ENCODE data around the gene KLHL30. TPM values are rescaled to one million over a fixed set of nuclear protein-coding genes. Genes with fewer than 3 reads are reported as not detected.
A peak's percentile ranks its signal among the peaks of the same experiment; 100 is the strongest.
"Not testable (repeated sequence)": the region's sequence is repeated elsewhere in the genome, so short reads cannot be mapped to it uniquely, and the experiment has no call there.

The KLHL30 gene
- total RNA-seq, 1 donor from 2014 or later = 18.3 TPM

- Histone ChIP-seq H3K9me3 (ENCODE audit: control insufficient read depth in 3 of 3, low read length in 3 of 3) (no peaks in the 10 kb centered on the region), H3K27me3 (ENCODE audit: control insufficient read depth in 3 of 3, insufficient read depth in 3 of 3, low read length in 3 of 3) (peaks cover 0 to 2% (median 2%) of the 10 kb centered on the region in 3 donors), H3K36me3 (ENCODE audit: control insufficient read depth in 3 of 3, insufficient read depth in 3 of 3, low read length in 3 of 3) (peaks cover 41 to 55% (median 53%) of the 10 kb centered on the region in 3 donors), H3K4me3 (ENCODE audit: low read length in 3 of 3) (no peak overlapping the region), H3K9ac (ENCODE audit: low read depth in 1 of 3, low read length in 3 of 3) (no peak overlapping the region), H3K4me1 (ENCODE audit: control insufficient read depth in 3 of 3, insufficient read depth in 3 of 3, low read length in 3 of 3) (peaks cover 20 to 29% (median 26%) of the 10 kb centered on the region in 3 donors), H3K27ac (ENCODE audit: low read depth, low read length) (peak overlapping the region; percentile 7)
Measured at GRCh38 chr2:238169048-238169707, 30.7 kb downstream of the KLHL30 start.

GRCh38 chr2:238169708-238170251 lies 31.3 kb downstream of the KLHL30 start:
- Histone ChIP-seq H3K27me3 (ENCODE audit: control insufficient read depth in 3 of 3, insufficient read depth in 3 of 3, low read length in 3 of 3) (no peaks in the 10 kb centered on the region), H3K36me3 (ENCODE audit: control insufficient read depth in 3 of 3, insufficient read depth in 3 of 3, low read length in 3 of 3) (peaks cover 47 to 60% (median 59%) of the 10 kb centered on the region in 3 donors), H3K4me3 (ENCODE audit: low read length in 3 of 3) (no peak overlapping the region), H3K4me1 (ENCODE audit: control insufficient read depth in 3 of 3, insufficient read depth in 3 of 3, low read length in 3 of 3) (peaks cover 20 to 29% (median 26%) of the 10 kb centered on the region in 3 donors), H3K9ac (ENCODE audit: low read depth in 1 of 3, low read length in 3 of 3) (peak overlapping the region in 1 of 3 donors; percentile 57), H3K27ac (ENCODE audit: low read depth, low read length) (peak overlapping the region; percentile 7), H3K9me3 (ENCODE audit: control insufficient read depth in 3 of 3, low read length in 3 of 3) (no peaks in the 10 kb centered on the region)

GRCh38 chr2:238170386-238171071 lies 32.1 kb downstream of the KLHL30 start:
- Histone ChIP-seq H3K9ac (ENCODE audit: low read depth in 1 of 3, low read length in 3 of 3) (no peak overlapping the region), H3K27me3 (ENCODE audit: control insufficient read depth in 3 of 3, insufficient read depth in 3 of 3, low read length in 3 of 3) (no peaks in the 10 kb centered on the region), H3K4me3 (ENCODE audit: low read length in 3 of 3) (no peak overlapping the region), H3K9me3 (ENCODE audit: control insufficient read depth in 3 of 3, low read length in 3 of 3) (no peaks in the 10 kb centered on the region), H3K4me1 (ENCODE audit: control insufficient read depth in 3 of 3, insufficient read depth in 3 of 3, low read length in 3 of 3) (peaks cover 19 to 29% (median 26%) of the 10 kb centered on the region in 3 donors), H3K36me3 (ENCODE audit: control insufficient read depth in 3 of 3, insufficient read depth in 3 of 3, low read length in 3 of 3) (peaks cover 48 to 66% (median 63%) of the 10 kb centered on the region in 3 donors), H3K27ac (ENCODE audit: low read depth, low read length) (no peak overlapping the region)

- peaks cover 48 to 66% (median 66%) of the 10 kb centered on the region in 3 donors for H3K36me3 ChIP-seq (ENCODE audit: control insufficient read depth in 3 of 3, insufficient read depth in 3 of 3, low read length in 3 of 3)
- not testable (repeated sequence) for H3K9ac ChIP-seq (ENCODE audit: low read depth in 1 of 3, low read length in 3 of 3); H3K27ac ChIP-seq (ENCODE audit: low read depth, low read length); H3K4me3 ChIP-seq (ENCODE audit: low read length in 3 of 3); H3K9me3 ChIP-seq (ENCODE audit: control insufficient read depth in 3 of 3, low read length in 3 of 3); H3K27me3 ChIP-seq (ENCODE audit: control insufficient read depth in 3 of 3, insufficient read depth in 3 of 3, low read length in 3 of 3)
- peaks cover 14 to 26% (median 25%) of the 10 kb centered on the region in 3 donors for H3K4me1 ChIP-seq (ENCODE audit: control insufficient read depth in 3 of 3, insufficient read depth in 3 of 3, low read length in 3 of 3)
Measured at GRCh38 chr2:238171072-238171431, 32.6 kb downstream of the KLHL30 start.

- Histone ChIP-seq H3K27ac (ENCODE audit: low read depth, low read length) (no peak overlapping the region), H3K36me3 (ENCODE audit: control insufficient read depth in 3 of 3, insufficient read depth in 3 of 3, low read length in 3 of 3) (peaks cover 50 to 70% (median 68%) of the 10 kb centered on the region in 3 donors), H3K4me1 (ENCODE audit: control insufficient read depth in 3 of 3, insufficient read depth in 3 of 3, low read length in 3 of 3) (peaks cover 8 to 20% (median 18%) of the 10 kb centered on the region in 3 donors), H3K9ac (ENCODE audit: low read depth in 1 of 3, low read length in 3 of 3) (no peak overlapping the region), H3K9me3 (ENCODE audit: control insufficient read depth in 3 of 3, low read length in 3 of 3) (no peaks in the 10 kb centered on the region), H3K27me3 (ENCODE audit: control insufficient read depth in 3 of 3, insufficient read depth in 3 of 3, low read length in 3 of 3) (no peaks in the 10 kb centered on the region), H3K4me3 (ENCODE audit: low read length in 3 of 3) (no peak overlapping the region)
Measured at GRCh38 chr2:238171575-238172187, 33.2 kb downstream of the KLHL30 start.

GRCh38 chr2:238172439-238172838 lies 34.0 kb downstream of the KLHL30 start:
- Histone ChIP-seq H3K4me1 (ENCODE audit: control insufficient read depth in 3 of 3, insufficient read depth in 3 of 3, low read length in 3 of 3) (peaks cover 4 to 13% (median 11%) of the 10 kb centered on the region in 3 donors), H3K4me3 (ENCODE audit: low read length in 3 of 3) (no peak overlapping the region), H3K9ac (ENCODE audit: low read depth in 1 of 3, low read length in 3 of 3) (no peak overlapping the region), H3K27me3 (ENCODE audit: control insufficient read depth in 3 of 3, insufficient read depth in 3 of 3, low read length in 3 of 3) (no peaks in the 10 kb centered on the region), H3K36me3 (ENCODE audit: control insufficient read depth in 3 of 3, insufficient read depth in 3 of 3, low read length in 3 of 3) (peaks cover 50 to 74% (median 71%) of the 10 kb centered on the region in 3 donors), H3K9me3 (ENCODE audit: control insufficient read depth in 3 of 3, low read length in 3 of 3) (no peaks in the 10 kb centered on the region), H3K27ac (ENCODE audit: low read depth, low read length) (no peak overlapping the region)

GRCh38 chr2:238173692-238174091 lies 35.2 kb downstream of the KLHL30 start:
- no peaks in the 10 kb centered on the region for H3K27me3 ChIP-seq (ENCODE audit: control insufficient read depth in 3 of 3, insufficient read depth in 3 of 3, low read length in 3 of 3)
- H3K9me3 ChIP-seq (ENCODE audit: control insufficient read depth in 3 of 3, low read length in 3 of 3) = no peaks in the 10 kb centered on the region
- H3K36me3 ChIP-seq (ENCODE audit: control insufficient read depth in 3 of 3, insufficient read depth in 3 of 3, low read length in 3 of 3) = peaks cover 53 to 74% (median 73%) of the 10 kb centered on the region in 3 donors
- H3K27ac ChIP-seq (ENCODE audit: low read depth, low read length) = no peak overlapping the region
- H3K4me3 ChIP-seq (ENCODE audit: low read length in 3 of 3) = no peak overlapping the region
- peaks cover 4 to 12% (median 10%) of the 10 kb centered on the region in 3 donors for H3K4me1 ChIP-seq (ENCODE audit: control insufficient read depth in 3 of 3, insufficient read depth in 3 of 3, low read length in 3 of 3)
- no peak overlapping the region for H3K9ac ChIP-seq (ENCODE audit: low read depth in 1 of 3, low read length in 3 of 3)

GRCh38 chr2:238174291-238174690 lies 35.8 kb downstream of the KLHL30 start:
- peaks cover 56 to 76% (median 74%) of the 10 kb centered on the region in 3 donors for H3K36me3 ChIP-seq (ENCODE audit: control insufficient read depth in 3 of 3, insufficient read depth in 3 of 3, low read length in 3 of 3)

GRCh38 chr2:238174701-238175100 lies 36.2 kb downstream of the KLHL30 start:
- Histone ChIP-seq H3K9me3 (ENCODE audit: control insufficient read depth in 3 of 3, low read length in 3 of 3) (no peaks in the 10 kb centered on the region), H3K4me1 (ENCODE audit: control insufficient read depth in 3 of 3, insufficient read depth in 3 of 3, low read length in 3 of 3) (peaks cover 3 to 10% (median 6%) of the 10 kb centered on the region in 3 donors), H3K4me3 (ENCODE audit: low read length in 3 of 3) (no peak overlapping the region), H3K27me3 (ENCODE audit: control insufficient read depth in 3 of 3, insufficient read depth in 3 of 3, low read length in 3 of 3) (no peaks in the 10 kb centered on the region), H3K9ac (ENCODE audit: low read depth in 1 of 3, low read length in 3 of 3) (no peak overlapping the region), H3K36me3 (ENCODE audit: control insufficient read depth in 3 of 3, insufficient read depth in 3 of 3, low read length in 3 of 3) (peaks cover 54 to 77% (median 75%) of the 10 kb centered on the region in 3 donors), H3K27ac (ENCODE audit: low read depth, low read length) (no peak overlapping the region)

More at GRCh38 chr2:238174291-238174690, 35.8 kb downstream of the KLHL30 start:
- Histone ChIP-seq H3K27ac (ENCODE audit: low read depth, low read length) (no peak overlapping the region), H3K9ac (ENCODE audit: low read depth in 1 of 3, low read length in 3 of 3) (no peak overlapping the region), H3K4me3 (ENCODE audit: low read length in 3 of 3) (no peak overlapping the region), H3K9me3 (ENCODE audit: control insufficient read depth in 3 of 3, low read length in 3 of 3) (no peaks in the 10 kb centered on the region), H3K27me3 (ENCODE audit: control insufficient read depth in 3 of 3, insufficient read depth in 3 of 3, low read length in 3 of 3) (no peaks in the 10 kb centered on the region), H3K4me1 (ENCODE audit: control insufficient read depth in 3 of 3, insufficient read depth in 3 of 3, low read length in 3 of 3) (peaks cover 4 to 12% (median 8%) of the 10 kb centered on the region in 3 donors)

All from skeletal muscle tissue (tissue), 4 donors.